Thymus (tissue), 11 donors: ENCODE results near the gene SPTB. TPM values are rescaled to one million over a fixed set of nuclear protein-coding genes. Genes with fewer than 3 reads are reported as not detected.
A peak's percentile ranks its signal among the peaks of the same experiment; 100 is the strongest.

Experiments used
- DNase-seq, 9 donors: peaks; one replicate each; pipeline ENCODE4 v3.0.0-alpha.2; 2013; ENCODE audit warnings: low spot score in 9 of 9, low read depth in 6 of 9, missing footprints in 1 of 9
- H3K27ac ChIP-seq, 2 donors: one replicate each; pipeline ENCODE4 v1.5.1; 2013; ENCODE audit warnings: control low read depth in 1 of 2, low read depth in 1 of 2, low read length in 1 of 2, mild to moderate bottlenecking in 1 of 2, moderate library complexity in 1 of 2
- H3K27me3 ChIP-seq, 2 donors: one replicate each; pipeline ENCODE4 v1.5.1; 2013; ENCODE audit warnings: low read length in 1 of 2; ENCODE audit not compliant: control insufficient read depth in 2 of 2, insufficient read depth in 1 of 2
- H3K36me3 ChIP-seq, 2 donors: one replicate each; pipeline ENCODE4 v1.5.1; 2013; ENCODE audit warnings: low read length in 1 of 2, mild to moderate bottlenecking in 1 of 2, moderate library complexity in 1 of 2; ENCODE audit not compliant: control insufficient read depth in 2 of 2, insufficient read depth in 2 of 2
- H3K4me1 ChIP-seq, 2 donors: one replicate each; pipeline ENCODE4 v1.5.1; 2013; ENCODE audit warnings: low read length in 2 of 2; ENCODE audit not compliant: control insufficient read depth in 2 of 2, insufficient read depth in 2 of 2
- H3K4me3 ChIP-seq, 2 donors: one replicate each; pipeline ENCODE4 v1.5.1; 2013; ENCODE audit warnings: low read length in 2 of 2, control low read depth in 1 of 2, mild to moderate bottlenecking in 1 of 2
- H3K9me3 ChIP-seq, 2 donors: one replicate each; pipeline ENCODE4 v1.5.1; 2013; ENCODE audit warnings: low read length in 1 of 2, mild to moderate bottlenecking in 1 of 2; ENCODE audit not compliant: control insufficient read depth in 2 of 2, insufficient read depth in 1 of 2
- WGBS: extraction: QIAGEN DNeasy Blood & Tissue Kit; methylation state at CpG from one replicate; pipeline ENCODE4 v1.1.7; 2013; 5-methylcytosine and 5-hydroxymethylcytosine counted together
- polyA plus RNA-seq: library from polyadenylated mRNA; stranded (reverse); fragments of 200-250 nt; gene quantifications from one replicate; pipeline ENCODE4 v1.2.3, GENCODE V29; 2013
- total RNA-seq: library from RNA; stranded (reverse); fragments of 120-200 nt; gene quantifications from one replicate; pipeline ENCODE4 v1.2.4, GENCODE V29; 2013
- donor health status: healthy.

SPTB gene
- total and polyA plus RNA-seq, 2 donors, result 1.1 to 1.8 TPM

DNA sequence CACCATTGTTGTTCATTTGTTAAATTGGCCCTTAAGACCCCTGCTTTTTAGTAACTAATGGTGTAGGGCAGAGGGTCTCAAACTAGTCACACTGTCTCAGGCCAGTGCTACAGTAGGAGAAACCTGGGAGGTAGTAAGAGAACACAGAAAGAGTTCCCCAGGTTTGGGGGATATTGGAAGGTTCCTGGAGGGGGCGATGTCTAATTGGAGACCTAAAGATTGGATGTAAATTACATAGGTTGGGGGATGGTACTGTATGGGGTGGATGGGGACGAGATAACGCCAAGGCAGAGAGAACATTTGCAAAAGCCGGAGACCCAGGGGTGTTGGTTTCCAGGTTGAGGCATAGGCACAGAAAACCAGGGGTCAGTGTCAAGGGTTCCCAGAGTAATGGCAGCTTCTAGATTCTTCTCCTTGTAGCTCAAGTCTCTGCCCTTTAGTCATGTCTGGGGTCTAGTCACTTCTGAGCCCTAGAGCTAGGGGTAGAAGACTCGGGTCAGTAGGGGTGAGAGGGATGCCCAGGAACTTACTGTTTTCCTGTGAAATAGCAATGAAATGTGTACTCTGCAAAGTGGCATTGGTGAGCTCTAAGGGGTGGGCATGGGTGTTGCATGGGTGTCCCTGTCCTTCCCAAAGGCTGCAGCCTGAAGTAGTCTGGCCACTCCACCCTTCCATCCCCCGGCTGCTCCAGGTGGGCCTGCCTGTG, 153.7 kb downstream of the SPTB start:
- no peaks in the 10 kb centered on the region for H3K9me3 ChIP-seq
- no peaks in the 10 kb centered on the region for H3K27me3 ChIP-seq
- H3K36me3 ChIP-seq, result no peaks in the 10 kb centered on the region
- H3K4me3 ChIP-seq, result no peak overlapping the region
- DNase-seq, result no peak
- H3K27ac ChIP-seq, result peak overlapping the region; percentile 6 to 51
- H3K4me1 ChIP-seq, result peaks cover 0 to 29% of the 10 kb centered on the region in 2 donors
- 97% methylated on average over 6 of the region's 6 CpGs for WGBS

DNA sequence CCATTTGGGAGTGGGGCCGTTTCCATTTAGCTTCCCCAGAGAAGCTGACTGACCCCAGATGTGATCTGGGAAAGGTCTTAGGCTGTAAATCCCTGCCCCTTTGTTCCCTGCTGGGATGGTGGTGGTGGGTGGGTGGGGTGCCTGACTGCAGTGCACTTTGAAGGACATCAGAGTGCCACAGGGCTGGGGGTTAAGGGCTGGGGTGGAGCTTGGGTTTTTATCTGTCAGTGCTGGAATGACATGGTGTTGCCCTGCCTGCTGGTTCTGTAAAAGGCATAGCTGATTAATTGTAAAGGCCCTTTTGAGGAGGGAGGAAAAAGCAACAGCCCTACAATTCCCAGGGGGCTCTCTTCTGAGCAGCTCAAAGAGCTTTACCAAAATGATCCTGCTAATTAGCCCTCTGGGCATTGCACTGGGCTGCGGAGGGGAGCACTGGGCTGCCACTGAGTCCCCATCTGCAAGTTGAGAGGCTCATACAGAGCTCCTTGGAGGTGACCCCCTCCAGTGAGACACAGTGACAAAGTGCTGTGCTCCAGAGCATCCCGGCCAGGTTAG, 154.4 kb downstream of the SPTB start:
- Histone ChIP-seq H3K27me3 (no peaks in the 10 kb centered on the region), H3K9me3 (no peaks in the 10 kb centered on the region), H3K4me1 (peaks cover 0 to 29% of the 10 kb centered on the region in 2 donors), H3K27ac (no peak overlapping the region), H3K4me3 (no peak overlapping the region), H3K36me3 (no peaks in the 10 kb centered on the region)
- 94% methylated on average over 3 of the region's 3 CpGs for WGBS
- no peak for DNase-seq

DNA sequence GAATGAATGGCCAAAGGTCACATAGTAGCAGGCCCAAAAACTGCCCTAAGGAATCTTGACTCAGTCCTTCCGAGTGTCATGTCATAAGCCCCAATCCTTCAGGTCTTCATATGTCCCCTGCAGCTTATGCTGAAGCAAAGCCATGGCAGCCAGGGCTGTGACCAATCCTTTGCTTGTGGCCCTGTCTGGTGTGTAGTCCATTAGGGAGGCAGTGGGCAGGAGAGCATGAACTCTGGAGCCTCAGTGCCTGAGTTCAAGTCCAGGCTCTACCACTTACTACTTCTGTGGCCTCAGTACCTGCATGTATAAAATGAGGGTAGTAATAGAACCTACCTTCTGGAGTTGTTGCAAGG, 155.2 kb downstream of the SPTB start:
- Histone ChIP-seq H3K36me3 (no peaks in the 10 kb centered on the region), H3K4me3 (no peak overlapping the region), H3K27me3 (no peaks in the 10 kb centered on the region), H3K4me1 (peaks cover 0 to 31% of the 10 kb centered on the region in 2 donors), H3K9me3 (no peaks in the 10 kb centered on the region), H3K27ac (no peak overlapping the region)
- 98% methylated on average over 1 of the region's 1 CpG for WGBS
- no peak for DNase-seq

DNA sequence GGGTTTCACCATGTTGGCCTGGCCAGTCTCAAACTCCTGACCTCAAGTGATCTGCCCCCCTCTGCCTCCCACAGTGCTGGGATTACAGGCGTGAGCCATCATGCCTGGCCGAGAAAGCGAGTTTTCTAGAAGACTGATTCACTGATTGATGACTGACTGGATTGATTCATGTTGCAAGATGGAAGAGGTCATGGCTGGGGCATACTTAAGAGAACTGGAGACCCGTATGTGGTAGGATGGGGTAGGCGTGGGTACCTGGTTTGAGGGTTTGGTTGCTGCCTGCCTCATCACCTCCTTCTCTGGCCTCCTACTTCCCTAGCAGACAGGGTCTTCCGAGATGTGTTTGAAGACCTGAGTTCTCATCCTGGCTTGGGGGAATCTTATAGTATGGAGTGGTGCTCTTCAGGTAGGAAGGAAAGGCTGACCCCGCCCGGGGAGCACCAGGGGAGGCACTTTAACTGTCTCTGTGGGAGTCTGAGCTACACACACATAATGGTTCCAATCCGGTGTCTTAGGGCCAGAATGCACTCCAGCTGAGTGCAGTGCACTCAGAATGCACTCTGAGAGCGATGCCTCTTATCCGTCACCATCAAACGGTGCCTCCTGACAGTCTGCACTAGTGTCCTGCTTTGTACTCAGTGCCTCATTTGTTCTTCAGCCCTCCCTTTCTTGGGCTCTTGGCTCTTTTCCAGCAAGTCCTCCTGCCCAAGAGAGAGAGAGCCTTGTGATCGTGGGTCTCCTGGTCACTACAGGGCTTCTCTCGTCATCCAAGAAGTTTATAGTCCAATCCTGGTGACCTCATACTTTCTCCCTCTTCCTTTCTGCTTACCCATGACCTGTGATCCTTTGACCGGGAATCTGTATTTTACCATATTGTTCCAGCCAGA, 155.8 kb downstream of the SPTB start:
- no peak for DNase-seq
- WGBS, result 90% methylated on average over 15 of the region's 15 CpGs
- H3K27ac ChIP-seq, result no peak overlapping the region
- H3K27me3 ChIP-seq, result no peaks in the 10 kb centered on the region
- H3K4me3 ChIP-seq, result no peak overlapping the region
- no peaks in the 10 kb centered on the region for H3K9me3 ChIP-seq
- H3K4me1 ChIP-seq, result peaks cover 0 to 35% of the 10 kb centered on the region in 2 donors
- no peaks in the 10 kb centered on the region for H3K36me3 ChIP-seq

DNA sequence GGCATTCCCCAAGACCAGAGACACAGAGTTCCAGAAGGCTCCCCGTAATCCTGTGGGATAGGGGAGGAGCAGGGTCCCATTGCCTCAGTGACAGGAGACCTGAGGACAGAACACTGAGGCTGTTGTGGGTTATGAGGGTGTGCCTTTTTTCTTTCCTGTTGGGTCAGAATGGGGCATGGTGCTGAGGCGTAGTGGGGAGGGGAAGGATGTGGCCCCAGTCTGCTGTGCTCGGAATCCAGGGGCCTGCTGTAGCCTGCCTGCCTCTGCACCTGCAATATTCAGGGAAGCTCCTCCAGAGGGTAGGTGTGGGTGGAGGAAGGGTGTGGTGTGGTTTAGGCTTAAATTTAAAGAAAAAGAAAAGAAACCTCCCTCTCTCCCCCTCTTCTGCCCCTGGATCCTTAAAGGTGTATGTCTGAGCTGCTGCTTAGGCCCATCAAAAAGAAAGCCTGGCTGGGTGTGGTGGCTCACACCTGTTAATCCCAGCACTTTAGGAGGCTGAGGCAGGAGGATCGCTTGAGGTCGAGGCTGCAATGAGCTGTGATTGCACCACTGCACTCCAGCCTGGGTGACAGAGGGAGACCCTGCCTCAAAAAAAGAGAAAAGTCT, 156.8 kb downstream of the SPTB start:
- Histone ChIP-seq H3K4me3 (no peak overlapping the region), H3K9me3 (no peaks in the 10 kb centered on the region), H3K27ac (peak overlapping the region; percentile 15 to 46), H3K27me3 (no peaks in the 10 kb centered on the region), H3K4me1 (peaks cover 0 to 41% of the 10 kb centered on the region in 2 donors), H3K36me3 (no peaks in the 10 kb centered on the region)
- WGBS, result 54% methylated on average over 5 of the region's 5 CpGs
- peak in 1 of 9 donors; percentile 42 for DNase-seq

DNA sequence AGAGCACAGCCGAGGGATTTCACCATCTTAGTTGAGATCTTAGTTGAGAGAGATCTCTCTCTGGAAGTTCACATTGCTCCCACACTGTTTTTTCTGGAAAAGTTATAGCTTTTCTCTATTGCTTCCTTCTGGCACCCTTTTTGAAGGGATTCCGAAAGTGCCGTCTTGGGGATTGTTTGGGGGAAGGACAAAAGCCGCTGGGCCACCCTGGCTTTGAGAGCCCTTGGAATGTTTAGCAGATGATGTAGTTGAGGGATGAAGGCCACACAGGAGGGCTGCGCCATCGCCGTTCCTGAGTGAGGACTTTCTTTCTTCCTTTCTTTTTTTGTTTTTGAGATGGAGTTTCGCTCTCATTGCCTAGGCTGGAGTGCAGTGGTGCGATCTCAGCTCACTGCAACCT, 157.8 kb downstream of the SPTB start:
- H3K4me3 ChIP-seq, result no peak overlapping the region
- 98% methylated on average over 9 of the region's 9 CpGs for WGBS
- DNase-seq, result no peak
- H3K27ac ChIP-seq, result no peak overlapping the region
- H3K36me3 ChIP-seq, result no peaks in the 10 kb centered on the region
- H3K27me3 ChIP-seq, result no peaks in the 10 kb centered on the region
- peaks cover 0 to 50% of the 10 kb centered on the region in 2 donors for H3K4me1 ChIP-seq
- H3K9me3 ChIP-seq, result no peaks in the 10 kb centered on the region

DNA sequence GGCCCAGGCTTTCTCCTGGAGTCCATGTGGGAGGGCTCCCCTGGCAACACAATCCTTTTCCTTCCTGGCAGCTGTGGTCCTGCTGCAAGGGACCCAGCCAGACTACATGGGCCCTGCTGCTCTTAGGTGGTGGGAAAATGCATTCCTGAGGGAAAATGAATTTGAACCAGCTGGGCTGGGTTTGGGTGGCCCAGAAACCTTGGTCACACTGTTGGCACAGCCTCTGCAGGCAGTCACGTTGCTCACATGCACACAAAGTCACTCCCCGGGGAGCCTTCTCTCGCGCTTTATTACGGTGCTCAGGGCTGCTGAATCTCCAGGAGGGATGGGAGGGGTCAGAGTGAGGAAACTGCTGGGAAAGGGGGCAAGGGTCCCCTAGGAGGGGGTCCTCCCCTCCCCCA, 158.3 kb downstream of the SPTB start:
- H3K27ac ChIP-seq, result peak overlapping the region in 1 of 2 donors; percentile 52
- H3K4me3 ChIP-seq, result no peak overlapping the region
- WGBS, result 80% methylated on average over 5 of the region's 5 CpGs
- no peaks in the 10 kb centered on the region for H3K27me3 ChIP-seq
- no peaks in the 10 kb centered on the region for H3K9me3 ChIP-seq
- H3K4me1 ChIP-seq, result peaks cover 0 to 55% of the 10 kb centered on the region in 2 donors
- no peak for DNase-seq
- no peaks in the 10 kb centered on the region for H3K36me3 ChIP-seq

DNA sequence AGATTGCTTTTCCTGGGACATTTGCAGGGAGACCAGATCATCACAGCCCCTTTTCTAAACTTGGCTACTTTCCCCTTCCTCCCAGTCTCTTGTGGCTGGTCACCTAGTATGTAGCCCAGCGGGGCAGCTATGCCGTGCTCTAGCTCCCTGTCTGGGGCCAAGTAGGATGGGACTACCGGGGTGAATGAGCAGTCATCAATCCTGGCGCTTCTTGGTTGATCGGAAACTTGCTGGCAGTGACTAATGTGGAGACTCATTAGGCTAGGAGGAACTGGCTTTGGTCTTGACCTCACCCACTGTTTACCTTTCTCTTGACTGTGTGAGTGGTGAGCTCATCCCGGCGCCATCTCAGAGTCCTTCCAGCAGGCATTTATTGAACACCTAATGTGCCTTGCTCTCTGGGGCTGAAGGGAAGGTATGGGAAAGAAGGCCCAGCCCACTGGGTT, 159.6 kb downstream of the SPTB start:
- no peak for DNase-seq
- Histone ChIP-seq H3K27me3 (no peaks in the 10 kb centered on the region), H3K9me3 (no peaks in the 10 kb centered on the region), H3K4me1 (peaks cover 0 to 53% of the 10 kb centered on the region in 2 donors), H3K4me3 (no peak overlapping the region), H3K27ac (no peak overlapping the region), H3K36me3 (no peaks in the 10 kb centered on the region)
- WGBS, result 95% methylated on average over 7 of the region's 7 CpGs

DNA sequence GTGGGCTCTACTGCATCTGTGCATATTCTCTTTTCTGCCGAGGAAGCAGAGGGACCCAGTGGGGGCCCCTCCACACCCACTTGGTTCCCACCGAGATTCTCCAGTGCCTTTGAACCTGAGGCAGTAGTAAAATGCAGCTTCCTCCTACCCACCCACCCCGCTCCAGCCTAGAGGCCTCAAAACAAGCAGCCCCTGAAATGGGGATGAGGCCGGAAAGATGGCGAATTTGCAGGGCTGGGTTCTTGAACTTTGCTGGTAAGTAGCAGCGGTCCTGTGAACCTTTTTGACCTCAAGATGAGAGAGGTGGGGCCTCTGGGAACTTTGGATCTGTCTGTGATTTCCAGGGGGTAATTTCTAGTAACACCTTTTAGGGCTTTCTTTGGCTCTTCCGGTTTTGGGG, 160.1 kb downstream of the SPTB start:
- H3K27ac ChIP-seq, result no peak overlapping the region
- no peaks in the 10 kb centered on the region for H3K27me3 ChIP-seq
- no peaks in the 10 kb centered on the region for H3K36me3 ChIP-seq
- 94% methylated on average over 7 of the region's 7 CpGs for WGBS
- peaks cover 0 to under 1% of the 10 kb centered on the region in 2 donors for H3K9me3 ChIP-seq
- H3K4me1 ChIP-seq, result peaks cover 0 to 53% of the 10 kb centered on the region in 2 donors
- no peak for DNase-seq
- no peak overlapping the region for H3K4me3 ChIP-seq
